IMR-90 (cell line): Measurements from ENCODE around the gene NPIPB2. TPM values are rescaled to one million over a fixed set of nuclear protein-coding genes. Genes with fewer than 3 reads are reported as not detected.

ENCODE experiments used
- ATAC-seq: fragments of 200-7000 bp; cut with Tn5 transposase; 2 replicates; pipeline ENCODE4 v1.9.1; 2020; ENCODE audit warnings: low read depth, mild to moderate bottlenecking, moderate library complexity
- BruUV-seq: library from RNA; stranded (reverse); fragments of 400-500 nt; replicated peaks from 2 replicates; lab custom pipeline; 2021; lab: Mats Ljungman, UMichigan
- CTCF ChIA-PET: fragments of 300-600 bp; formaldehyde crosslinking; extraction: SDS; loops from one replicate; lab custom pipeline; 2021; ENCODE audit warnings: antibody characterized with exemption; lab: Yijun Ruan, JAX
- POLR2A ChIA-PET: fragments of 300-600 bp; sonication (Branson Sonifier 250); formaldehyde crosslinking; loops from one replicate; lab custom pipeline; 2022; ENCODE audit warnings: antibody characterized with exemption; ENCODE audit not compliant: unreplicated experiment; lab: Charles Lee
- DNase-seq: peaks from one replicate; pipeline ENCODE4 v3.0.0; 2013
- H2AFZ ChIP-seq: replicated peaks from 2 replicates; pipeline ENCODE3; 2013; ENCODE audit warnings: low read length, mild to moderate bottlenecking; ENCODE audit not compliant: poor library complexity
- H2AK5ac ChIP-seq: 2 replicates; pipeline ENCODE4 v1.6.1; 2013; ENCODE audit warnings: low read depth, low read length, inconsistent platforms
- H2AK9ac ChIP-seq: replicated peaks from 2 replicates; pipeline ENCODE3; 2013; ENCODE audit warnings: mild to moderate bottlenecking, low read depth, low read length, moderate library complexity; ENCODE audit not compliant: poor library complexity
- H2BK120ac ChIP-seq: 2 replicates; pipeline ENCODE4 v1.6.1; 2013; ENCODE audit warnings: low read depth, low read length, inconsistent platforms
- H2BK15ac ChIP-seq: 3 replicates; pipeline ENCODE4 v1.6.1; 2013; ENCODE audit warnings: low read depth, low read length, inconsistent platforms
- H2BK20ac ChIP-seq: 2 replicates; pipeline ENCODE4 v1.6.1; 2013; ENCODE audit warnings: low read depth, mild to moderate bottlenecking, inconsistent platforms, low read length, moderate library complexity
- H2BK5ac ChIP-seq: 2 replicates; pipeline ENCODE4 v1.6.1; 2013; ENCODE audit warnings: mild to moderate bottlenecking, low read depth, low read length, inconsistent platforms; ENCODE audit not compliant: poor library complexity, severe bottlenecking
- H3K14ac ChIP-seq: replicated peaks from 2 replicates; pipeline ENCODE4 v1.6.1; 2013; ENCODE audit warnings: low read depth, low read length, inconsistent platforms
- H3K18ac ChIP-seq: 2 replicates; pipeline ENCODE4 v1.6.1; 2013; ENCODE audit warnings: low read depth, low read length, control low read depth
- H3K23ac ChIP-seq: 2 replicates; pipeline ENCODE4 v1.6.1; 2013; ENCODE audit warnings: low read depth, low read length, inconsistent platforms
- H3K27ac ChIP-seq: 2 replicates; pipeline ENCODE4 v1.5.1; 2013; ENCODE audit warnings: mild to moderate bottlenecking, control low read depth, low read length; ENCODE audit not compliant: insufficient read depth
- H3K27me3 ChIP-seq: 2 replicates; pipeline ENCODE4 v1.6.1; 2013; ENCODE audit warnings: low read length; ENCODE audit not compliant: control insufficient read depth, insufficient read depth
- H3K36me3 ChIP-seq: 2 replicates; pipeline ENCODE4 v1.6.1; 2013; ENCODE audit warnings: low read length, mixed read lengths; ENCODE audit not compliant: control insufficient read depth, insufficient read depth
- H3K4ac ChIP-seq: 2 replicates; pipeline ENCODE4 v1.6.1; 2013; ENCODE audit warnings: low read depth, low read length, inconsistent platforms
- H3K4me1 ChIP-seq: 2 replicates; pipeline ENCODE4 v1.6.1; 2013; ENCODE audit warnings: low read length, mixed read lengths; ENCODE audit not compliant: control insufficient read depth, insufficient read depth
- H3K4me2 ChIP-seq: 2 replicates; pipeline ENCODE4 v1.6.1; 2013; ENCODE audit warnings: low read depth, mild to moderate bottlenecking, control low read depth, low read length, moderate library complexity
- H3K4me3 ChIP-seq: 2 replicates; pipeline ENCODE4 v1.5.1; 2013; ENCODE audit warnings: low read depth, mild to moderate bottlenecking, control low read depth, low read length, moderate library complexity; ENCODE audit not compliant: insufficient read depth
- H3K56ac ChIP-seq: 2 replicates; pipeline ENCODE4 v1.6.1; 2013; ENCODE audit warnings: low read length, inconsistent platforms; ENCODE audit not compliant: insufficient read depth; ENCODE audit errors: extremely low read depth
- H3K79me1 ChIP-seq, 2 experiments: 2 replicates each; pipeline ENCODE4 v1.6.1; 2013; ENCODE audit warnings: low read length in 2 of 2, inconsistent platforms in 1 of 2, low read depth in 1 of 2
- H3K9ac ChIP-seq: 2 replicates; pipeline ENCODE4 v1.6.1; 2013; ENCODE audit warnings: low read depth, low read length, control low read depth
- H3K9me1 ChIP-seq: 2 replicates; pipeline ENCODE4 v1.6.1; 2013; ENCODE audit warnings: low read length, inconsistent platforms; ENCODE audit not compliant: insufficient read depth
- H3K9me3 ChIP-seq: 2 replicates; pipeline ENCODE4 v1.6.1; 2013; ENCODE audit warnings: low read length; ENCODE audit not compliant: control insufficient read depth, insufficient read depth
- H4K20me1 ChIP-seq: 2 replicates; pipeline ENCODE4 v1.6.1; 2013; ENCODE audit warnings: low read length, inconsistent platforms; ENCODE audit not compliant: insufficient read depth
- H4K5ac ChIP-seq: 2 replicates; pipeline ENCODE4 v1.6.1; 2013; ENCODE audit warnings: mild to moderate bottlenecking, low read depth, low read length, control low read depth
- H4K8ac ChIP-seq, 2 experiments: 2 replicates each; pipeline ENCODE4 v1.6.1; 2013; ENCODE audit warnings: low read depth in 2 of 2, low read length in 2 of 2, control low read depth in 1 of 2, inconsistent platforms in 1 of 2
- H4K91ac ChIP-seq: 2 replicates; pipeline ENCODE4 v1.6.1; 2013; ENCODE audit warnings: low read depth, low read length, inconsistent platforms; ENCODE audit not compliant: insufficient read depth
- BHLHE40 ChIP-seq: fragments of 150-350 bp; IDR thresholded peaks from 2 replicates; pipeline ENCODE4 v1.6.1; 2016; ENCODE audit warnings: mild to moderate bottlenecking, low read depth, low read length
- CEBPB ChIP-seq: IDR thresholded peaks from 2 replicates; pipeline ENCODE4 v1.6.1; 2012; ENCODE audit warnings: low read depth, low read length, improper control_type of control experiment
- CHD1 ChIP-seq: IDR thresholded peaks from 2 replicates; pipeline ENCODE4 v1.6.1; 2012; ENCODE audit warnings: low read depth, low read length, improper control_type of control experiment
- FOS ChIP-seq: fragments of 150-350 bp; IDR thresholded peaks from 2 replicates; pipeline ENCODE4 v1.6.1; 2016; ENCODE audit warnings: low read depth, low read length
- MAFK ChIP-seq: IDR thresholded peaks from 2 replicates; pipeline ENCODE4 v1.6.1; 2012; ENCODE audit warnings: low read depth, low read length, improper control_type of control experiment
- MAZ ChIP-seq: IDR thresholded peaks from 2 replicates; pipeline ENCODE4 v1.6.1; 2012; ENCODE audit warnings: low read depth, mild to moderate bottlenecking, low read length, improper control_type of control experiment, moderate library complexity, borderline replicate concordance
- MXI1 ChIP-seq: IDR thresholded peaks from 2 replicates; pipeline ENCODE4 v1.6.1; 2012; ENCODE audit warnings: low read depth, mild to moderate bottlenecking, low read length, moderate library complexity, borderline replicate concordance
- NFE2L2 ChIP-seq: fragments of 150-350 bp; IDR thresholded peaks from 2 replicates; pipeline ENCODE4 v1.6.1; 2016; ENCODE audit warnings: low read depth, mild to moderate bottlenecking, low read length
- POLR2A ChIP-seq: IDR thresholded peaks from 2 replicates; pipeline ENCODE4 v1.6.1; 2012; ENCODE audit warnings: mild to moderate bottlenecking, low read depth, low read length
- RAD21 ChIP-seq: IDR thresholded peaks from 2 replicates; pipeline ENCODE4 v1.6.1; 2012; ENCODE audit warnings: low read length, improper control_type of control experiment
- RCOR1 ChIP-seq: IDR thresholded peaks from 2 replicates; pipeline ENCODE4 v1.6.1; 2012; ENCODE audit warnings: mild to moderate bottlenecking, low read length, improper control_type of control experiment; ENCODE audit not compliant: insufficient replicate concordance
- RFX5 ChIP-seq: IDR thresholded peaks from 2 replicates; pipeline ENCODE4 v1.8.0; 2012; ENCODE audit warnings: low read depth, mild to moderate bottlenecking, low read length, moderate library complexity
- SMC3 ChIP-seq: fragments of 150-350 bp; IDR thresholded peaks from 2 replicates; pipeline ENCODE4 v1.6.1; 2016; ENCODE audit warnings: low read depth, mild to moderate bottlenecking, antibody characterized with exemption, low read length, moderate library complexity
- WGBS, 2 experiments: methylation state at CpG; one replicate each; pipeline versions ENCODE4 v1.1.5 to v1.1.7; 2013; ENCODE audit warnings: missing lambda C conversion rate in 2 of 2; ENCODE audit not compliant: insufficient read length in 1 of 2; ENCODE audit errors: extremely low coverage in 2 of 2; 5-methylcytosine and 5-hydroxymethylcytosine counted together
- dilution Hi-C: fragments of 300-500 bp; cut with HindIII; formaldehyde crosslinking; loops from one replicate; pipeline ENCODE4 v1.14.3; 2018; ENCODE audit warnings: low sequenced_read_pairs; ENCODE audit not compliant: unreplicated experiment
- in situ Hi-C: fragments of 300-500 bp; cut with MboI; formaldehyde crosslinking; loops from 3 replicates; pipeline ENCODE4 v1.14.3; 2019; ENCODE audit warnings: low sequenced_read_pairs, inconsistent platforms, mixed read lengths
- intact Hi-C: fragments of 100-400 bp; cut with micrococcal nuclease; formaldehyde crosslinking; loops from 2 replicates; pipeline ENCODE4 v1.10.0; 2022
- polyA plus RNA-seq, 3 experiments: library from polyadenylated mRNA; depleted of rRNA; stranded (reverse); fragments of >200 nt; gene quantifications; 2 replicates each; pipeline ENCODE4 v1.2.3, GENCODE V29; 2012; ENCODE audit warnings: low replicate concordance in 1 of 3
- total RNA-seq: library from RNA; depleted of rRNA; stranded (reverse); fragments of >200 nt; gene quantifications from 2 replicates; pipeline ENCODE4 v1.2.3, GENCODE V29; 2012
- TF ChIP-seq, protein P1 (sequence below): fragments of 150-350 bp; IDR thresholded peaks from 2 replicates; pipeline ENCODE4 v1.6.1; 2016; ENCODE audit warnings: low read depth, mild to moderate bottlenecking, low read length, moderate library complexity, borderline replicate concordance
- TF ChIP-seq, protein P2 (sequence below): fragments of 150-350 bp; IDR thresholded peaks from 2 replicates; pipeline ENCODE4 v1.6.1; 2017; ENCODE audit warnings: mild to moderate bottlenecking, antibody characterized with exemption, low read length, low read depth
- TF ChIP-seq, protein P3 (sequence below): conservative IDR thresholded peaks from 2 replicates; pipeline ENCODE4 v1.5.1; 2012; ENCODE audit warnings: mild to moderate bottlenecking, low read depth, low read length, improper control_type of control experiment

The NPIPB2 gene
- total and polyA plus RNA-seq, 2 of the 4 experiments (the other 2 are of a cell fraction), result 2.2 to 7.7 TPM

DNA sequence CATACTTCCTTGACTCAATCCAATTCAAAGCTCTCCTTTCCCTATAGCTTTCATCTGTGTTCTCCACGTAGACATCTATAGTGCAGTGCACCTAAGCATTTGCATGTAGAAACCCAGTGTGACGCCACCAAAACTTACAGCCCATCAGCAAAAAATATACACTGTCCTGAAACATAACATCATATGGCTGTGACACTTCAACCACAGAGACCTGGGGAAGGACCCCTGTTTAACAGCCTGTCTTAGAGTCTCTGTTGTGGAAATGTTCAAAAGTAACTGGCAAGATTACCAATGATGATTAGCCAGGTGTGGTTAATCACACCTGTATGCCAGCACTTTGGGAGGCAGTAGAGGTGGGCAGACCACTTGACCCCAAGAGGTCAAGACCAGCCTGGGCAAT is 48.3 kb downstream of the NPIPB2 start:
- WGBS, 2 experiments, result 88% methylated on average over 1 of the region's 2 CpGs; no CpG with 5 or more reads in 1 of the 2 experiments
- Histone ChIP-seq H2AK9ac (no peak overlapping the region), H3K14ac (no peak overlapping the region), H2AFZ (no peak overlapping the region), H3K4me1 (peaks cover 4% of the 10 kb centered on the region), H3K9me1 (0 out of 2 replicates have a peak, but pooled peaks cover 4% of the 10 kb centered on the region), H2BK20ac (no peak overlapping the region), H3K4me3 (no peak overlapping the region), H4K20me1 (peaks cover 29% of the 10 kb centered on the region), H4K91ac (no peak overlapping the region), H2BK120ac (no peak overlapping the region), H3K4ac (no peak overlapping the region), H3K56ac (no peak overlapping the region), H3K27ac (no peak overlapping the region), H3K9me3 (no peaks in the 10 kb centered on the region), H3K36me3 (peaks cover 24% of the 10 kb centered on the region), H2BK15ac (no peak overlapping the region), H3K4me2 (no peak overlapping the region), H3K9ac (no peak overlapping the region), H2AK5ac (no peak overlapping the region), H2BK5ac (no peak overlapping the region), H3K18ac (no peak overlapping the region), H3K23ac (no peak overlapping the region), H3K79me1 (peaks cover 20 to 45% of the 10 kb centered on the region in 2 experiments), H3K27me3 (no peaks in the 10 kb centered on the region), H4K8ac (no peak overlapping the region), H4K5ac (no peak overlapping the region)
- dilution Hi-C loops (no loop called here), intact Hi-C loops (loop anchor here (10.0 kb wide), 1 partner anchor 81 kb away; the partner anchor contains the start of gene SNX29), in situ Hi-C loops (no loop called here)
- no peak for TF ChIP-seq CEBPB
- TF ChIP-seq CHD1, result no peak
- TF ChIP-seq RFX5, result no peak
- TF ChIP-seq MAZ, result no peak
- no peak for TF ChIP-seq SMC3
- TF ChIP-seq FOS, result no peak
- TF ChIP-seq RAD21, result no peak
- TF ChIP-seq NFE2L2, result no peak
- no peak for TF ChIP-seq RCOR1
- no peak for TF ChIP-seq BHLHE40
- TF ChIP-seq, protein P1, sequence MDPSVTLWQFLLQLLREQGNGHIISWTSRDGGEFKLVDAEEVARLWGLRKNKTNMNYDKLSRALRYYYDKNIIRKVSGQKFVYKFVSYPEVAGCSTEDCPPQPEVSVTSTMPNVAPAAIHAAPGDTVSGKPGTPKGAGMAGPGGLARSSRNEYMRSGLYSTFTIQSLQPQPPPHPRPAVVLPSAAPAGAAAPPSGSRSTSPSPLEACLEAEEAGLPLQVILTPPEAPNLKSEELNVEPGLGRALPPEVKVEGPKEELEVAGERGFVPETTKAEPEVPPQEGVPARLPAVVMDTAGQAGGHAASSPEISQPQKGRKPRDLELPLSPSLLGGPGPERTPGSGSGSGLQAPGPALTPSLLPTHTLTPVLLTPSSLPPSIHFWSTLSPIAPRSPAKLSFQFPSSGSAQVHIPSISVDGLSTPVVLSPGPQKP, result no peak
- no peak for TF ChIP-seq POLR2A
- TF ChIP-seq MXI1, result no peak
- TF ChIP-seq MAFK, result no peak
- TF ChIP-seq, protein P2, sequence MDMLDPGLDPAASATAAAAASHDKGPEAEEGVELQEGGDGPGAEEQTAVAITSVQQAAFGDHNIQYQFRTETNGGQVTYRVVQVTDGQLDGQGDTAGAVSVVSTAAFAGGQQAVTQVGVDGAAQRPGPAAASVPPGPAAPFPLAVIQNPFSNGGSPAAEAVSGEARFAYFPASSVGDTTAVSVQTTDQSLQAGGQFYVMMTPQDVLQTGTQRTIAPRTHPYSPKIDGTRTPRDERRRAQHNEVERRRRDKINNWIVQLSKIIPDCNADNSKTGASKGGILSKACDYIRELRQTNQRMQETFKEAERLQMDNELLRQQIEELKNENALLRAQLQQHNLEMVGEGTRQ, result no peak
- TF ChIP-seq, protein P3, sequence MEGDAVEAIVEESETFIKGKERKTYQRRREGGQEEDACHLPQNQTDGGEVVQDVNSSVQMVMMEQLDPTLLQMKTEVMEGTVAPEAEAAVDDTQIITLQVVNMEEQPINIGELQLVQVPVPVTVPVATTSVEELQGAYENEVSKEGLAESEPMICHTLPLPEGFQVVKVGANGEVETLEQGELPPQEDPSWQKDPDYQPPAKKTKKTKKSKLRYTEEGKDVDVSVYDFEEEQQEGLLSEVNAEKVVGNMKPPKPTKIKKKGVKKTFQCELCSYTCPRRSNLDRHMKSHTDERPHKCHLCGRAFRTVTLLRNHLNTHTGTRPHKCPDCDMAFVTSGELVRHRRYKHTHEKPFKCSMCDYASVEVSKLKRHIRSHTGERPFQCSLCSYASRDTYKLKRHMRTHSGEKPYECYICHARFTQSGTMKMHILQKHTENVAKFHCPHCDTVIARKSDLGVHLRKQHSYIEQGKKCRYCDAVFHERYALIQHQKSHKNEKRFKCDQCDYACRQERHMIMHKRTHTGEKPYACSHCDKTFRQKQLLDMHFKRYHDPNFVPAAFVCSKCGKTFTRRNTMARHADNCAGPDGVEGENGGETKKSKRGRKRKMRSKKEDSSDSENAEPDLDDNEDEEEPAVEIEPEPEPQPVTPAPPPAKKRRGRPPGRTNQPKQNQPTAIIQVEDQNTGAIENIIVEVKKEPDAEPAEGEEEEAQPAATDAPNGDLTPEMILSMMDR, result no peak
- ATAC-seq, result no peak
- ChIA-PET POLR2A (no interaction called here), CTCF (no interaction called here)
- BruUV-seq, result no TSS peak
- no peak for DNase-seq
